Testis (tissue), 3 donors: ENCODE measurements around the gene KLRC4. TPM values are rescaled to one million over a fixed set of nuclear protein-coding genes. Genes with fewer than 3 reads are reported as not detected.
"Not testable (repeated sequence)": the region's sequence is repeated elsewhere in the genome, so short reads cannot be mapped to it uniquely, and the experiment has no call there.

Experiments used
- DNase-seq: peaks from one replicate; pipeline ENCODE4 v3.0.0-alpha.2; 2019
- H3K27ac ChIP-seq, 2 donors: fragments of 200-600 bp; sonication (generic); one replicate each; pipeline ENCODE4 v1.5.1; 2019
- H3K27me3 ChIP-seq: fragments of 200-600 bp; sonication (generic); one replicate; pipeline ENCODE4 v1.5.1; 2019
- H3K36me3 ChIP-seq: fragments of 200-600 bp; sonication (generic); one replicate; pipeline ENCODE4 v1.5.1; 2017; ENCODE audit warnings: low read depth; ENCODE audit errors: missing control alignments
- H3K4me1 ChIP-seq: fragments of 200-600 bp; sonication (generic); one replicate; pipeline ENCODE4 v1.5.1; 2019
- H3K4me3 ChIP-seq, 2 donors: fragments of 200-600 bp; sonication (generic); one replicate each; pipeline ENCODE4 v1.5.1; 2017 to 2019
- H3K9me3 ChIP-seq: fragments of 200-600 bp; sonication (generic); one replicate; pipeline ENCODE4 v1.5.1; 2017
- POLR2A ChIP-seq: fragments of 450-650 bp; IDR thresholded peaks from one replicate; pipeline ENCODE4 v1.6.1; 2017; ENCODE audit warnings: antibody characterized with exemption, mild to moderate bottlenecking, moderate library complexity
- WGBS, 2 donors: methylation state at CpG; one replicate each; pipeline ENCODE4 v1.1.5; 2018; 5-methylcytosine and 5-hydroxymethylcytosine counted together
- intact Hi-C: fragments of 100-400 bp; cut with DNase I; formaldehyde crosslinking; loops from one replicate; pipeline ENCODE4 v1.15.1; 2023; ENCODE audit warnings: low total_unique reads
- polyA plus RNA-seq: library from polyadenylated mRNA; stranded (reverse); fragments of 350-450 nt; fragmentation: Illumina TruSeq; extraction: RNeasy Lipid Tissue Mini Kit (QIAGEN cat#74804); gene quantifications from one replicate; pipeline ENCODE4 v1.2.3, GENCODE V29; 2014; ENCODE audit warnings: low read depth, low replicate concordance; ENCODE audit not compliant: insufficient read depth
- total RNA-seq, 2 donors: library from RNA; depleted of rRNA; stranded (reverse); fragments of >200 nt; gene quantifications; one replicate each; pipeline ENCODE4 v1.2.3, GENCODE V29; 2016
- TF ChIP-seq, protein P1 (sequence below), 3 experiments: fragments of 450-650 bp in 2 of 3; fragments of 200-600 bp in 1 of 3; sonication (generic) in 1 of 3; IDR thresholded peaks; one replicate each; pipeline ENCODE4 v1.5.1; 2016 to 2019; ENCODE audit warnings: antibody characterized with exemption in 3 of 3, mild to moderate bottlenecking in 2 of 3, moderate library complexity in 1 of 3

The KLRC4 gene
- total and polyA plus RNA-seq, 3 donors from 2014 or later: not detected

GRCh38 chr12:10393291-10393690, 16.3 kb downstream of the KLRC4 start:
- H3K27me3 ChIP-seq: no peaks in the 10 kb centered on the region
- H3K4me3 ChIP-seq: no peak overlapping the region
- H3K27ac ChIP-seq: no peak overlapping the region
- no peaks in the 10 kb centered on the region for H3K4me1 ChIP-seq
- WGBS, 2 donors: 60 to 62% methylated on average over 3 of the region's 3 CpGs
- no peak for DNase-seq
- TF ChIP-seq, protein P1, sequence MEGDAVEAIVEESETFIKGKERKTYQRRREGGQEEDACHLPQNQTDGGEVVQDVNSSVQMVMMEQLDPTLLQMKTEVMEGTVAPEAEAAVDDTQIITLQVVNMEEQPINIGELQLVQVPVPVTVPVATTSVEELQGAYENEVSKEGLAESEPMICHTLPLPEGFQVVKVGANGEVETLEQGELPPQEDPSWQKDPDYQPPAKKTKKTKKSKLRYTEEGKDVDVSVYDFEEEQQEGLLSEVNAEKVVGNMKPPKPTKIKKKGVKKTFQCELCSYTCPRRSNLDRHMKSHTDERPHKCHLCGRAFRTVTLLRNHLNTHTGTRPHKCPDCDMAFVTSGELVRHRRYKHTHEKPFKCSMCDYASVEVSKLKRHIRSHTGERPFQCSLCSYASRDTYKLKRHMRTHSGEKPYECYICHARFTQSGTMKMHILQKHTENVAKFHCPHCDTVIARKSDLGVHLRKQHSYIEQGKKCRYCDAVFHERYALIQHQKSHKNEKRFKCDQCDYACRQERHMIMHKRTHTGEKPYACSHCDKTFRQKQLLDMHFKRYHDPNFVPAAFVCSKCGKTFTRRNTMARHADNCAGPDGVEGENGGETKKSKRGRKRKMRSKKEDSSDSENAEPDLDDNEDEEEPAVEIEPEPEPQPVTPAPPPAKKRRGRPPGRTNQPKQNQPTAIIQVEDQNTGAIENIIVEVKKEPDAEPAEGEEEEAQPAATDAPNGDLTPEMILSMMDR (IDR thresholded peaks at IDR 0.05): no peak
- no peak for TF ChIP-seq POLR2A
- H3K36me3 ChIP-seq: no peaks in the 10 kb centered on the region
- no peaks in the 10 kb centered on the region for H3K9me3 ChIP-seq
- intact Hi-C loops: no loop called here

DNA sequence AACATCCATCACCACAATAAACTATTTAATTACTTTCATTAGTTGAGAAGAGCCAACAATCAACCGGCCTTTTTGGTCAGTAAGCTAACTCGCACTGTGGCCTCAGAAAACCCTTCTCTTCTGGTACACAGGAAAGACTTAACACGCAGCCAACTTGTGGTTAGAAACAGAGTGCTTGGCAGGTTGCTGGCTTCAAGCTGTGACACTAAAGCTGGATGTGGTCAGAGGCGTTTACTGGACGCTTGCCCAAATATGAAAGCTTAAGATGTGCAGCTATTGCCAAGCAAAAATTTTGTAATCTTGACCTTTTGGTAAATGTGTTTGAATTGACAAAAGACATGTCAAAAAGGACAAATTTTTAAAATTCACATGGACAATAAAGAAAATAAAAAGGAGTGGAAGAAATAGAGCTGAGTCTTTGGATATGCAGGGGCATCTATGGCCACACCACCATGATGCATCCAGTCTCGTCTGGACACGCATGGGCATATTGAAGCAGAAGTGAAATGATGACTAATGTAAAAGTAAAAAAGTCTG, 17.1 kb downstream of the KLRC4 start:
- Histone ChIP-seq H3K4me3 (no peak overlapping the region), H3K4me1 (no peaks in the 10 kb centered on the region), H3K36me3 (no peaks in the 10 kb centered on the region), H3K9me3 (no peaks in the 10 kb centered on the region), H3K27me3 (no peaks in the 10 kb centered on the region), H3K27ac (no peak overlapping the region)
- no peak for TF ChIP-seq POLR2A
- TF ChIP-seq, protein P1 (IDR thresholded peaks at IDR 0.05): no peak
- intact Hi-C loops: no loop called here
- DNase-seq: no peak
- WGBS, 2 donors: 69 to 76% methylated on average over 7 of the region's 7 CpGs

- 92 to 96% methylated on average over 7 of the region's 7 CpGs for WGBS, 2 donors
- intact Hi-C loops, H3K27ac ChIP-seq: not testable (repeated sequence)
These were observed 18.6 kb downstream of the KLRC4 start for GRCh38 chr12:10390991-10391390.

GRCh38 chr12:10389904-10390303, 19.7 kb downstream of the KLRC4 start, which contains the start of gene KLRK1:
Gene KLRK1, minus strand, starts transcription at chr12:10390041. Its CDS starts 1,231 bp downstream, at chr12:10388810.
- intact Hi-C loops: no loop called here
- 79 to 97% methylated on average over 1 of the region's 1 CpG for WGBS, 2 donors

More at GRCh38 chr12:10390991-10391390, 18.6 kb downstream of the KLRC4 start:
- not testable (repeated sequence) for DNase-seq, H3K4me3 ChIP-seq, H3K36me3 ChIP-seq, H3K4me1 ChIP-seq, H3K27me3 ChIP-seq, H3K9me3 ChIP-seq

DNA sequence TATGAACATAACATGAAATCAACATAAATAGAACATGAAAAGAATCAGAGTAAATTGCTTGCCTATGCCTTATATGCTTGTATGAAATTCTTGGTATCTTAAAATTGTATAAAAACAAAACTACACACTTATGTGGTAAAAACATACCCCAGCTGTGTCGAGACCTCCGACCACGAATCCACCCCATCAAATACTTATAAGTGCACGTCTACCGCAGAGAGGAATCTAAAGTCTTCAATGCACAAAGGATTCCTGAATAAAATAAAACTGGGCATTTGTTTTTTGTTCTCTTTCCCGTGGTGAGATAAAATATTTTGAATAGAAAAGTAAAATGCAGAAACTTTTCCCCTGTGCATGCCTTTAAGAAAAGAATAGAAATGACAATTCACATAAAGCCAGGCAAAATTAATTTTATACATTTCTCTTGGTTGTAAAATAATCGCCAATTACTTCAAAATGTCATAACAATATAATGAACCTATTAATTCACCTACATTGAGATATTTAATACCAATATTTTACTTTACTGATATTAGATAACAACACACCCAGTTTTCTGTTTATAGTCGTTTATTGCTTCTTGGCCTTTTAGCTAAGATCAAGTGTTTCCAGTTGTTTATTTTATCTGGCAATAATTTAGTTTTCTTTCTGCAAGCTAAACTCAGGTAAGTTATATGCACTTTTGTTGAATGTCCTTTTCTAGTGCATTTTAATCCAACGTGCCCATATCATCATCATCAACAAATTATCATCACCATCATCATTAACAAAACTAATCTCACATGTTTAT, 20.7 kb downstream of the KLRC4 start:
- Histone ChIP-seq H3K36me3 (no peaks in the 10 kb centered on the region), H3K4me1 (no peaks in the 10 kb centered on the region), H3K4me3 (no peak overlapping the region), H3K27ac (no peak overlapping the region), H3K27me3 (no peaks in the 10 kb centered on the region), H3K9me3 (no peaks in the 10 kb centered on the region)
- WGBS, 2 donors: 84 to 85% methylated on average over 9 of the region's 9 CpGs
- intact Hi-C loops: no loop called here
- no peak for DNase-seq
- TF ChIP-seq POLR2A: no peak
- TF ChIP-seq, protein P1 (IDR thresholded peaks at IDR 0.05): no peak

More at GRCh38 chr12:10389904-10390303, 19.7 kb downstream of the KLRC4 start, which contains the start of gene KLRK1:
- no peaks in the 10 kb centered on the region for H3K4me1 ChIP-seq
- H3K4me3 ChIP-seq: no peak within 1 kb of the TSS
- no peaks in the 10 kb centered on the region for H3K27me3 ChIP-seq
- no peaks in the 10 kb centered on the region for H3K36me3 ChIP-seq
- H3K9me3 ChIP-seq: no peaks in the 10 kb centered on the region
- DNase-seq: no peak
- no peak within 1 kb of the TSS for H3K27ac ChIP-seq
- TF ChIP-seq, protein P1 (IDR thresholded peaks at IDR 0.05): no peak
- TF ChIP-seq POLR2A: no peak

DNA sequence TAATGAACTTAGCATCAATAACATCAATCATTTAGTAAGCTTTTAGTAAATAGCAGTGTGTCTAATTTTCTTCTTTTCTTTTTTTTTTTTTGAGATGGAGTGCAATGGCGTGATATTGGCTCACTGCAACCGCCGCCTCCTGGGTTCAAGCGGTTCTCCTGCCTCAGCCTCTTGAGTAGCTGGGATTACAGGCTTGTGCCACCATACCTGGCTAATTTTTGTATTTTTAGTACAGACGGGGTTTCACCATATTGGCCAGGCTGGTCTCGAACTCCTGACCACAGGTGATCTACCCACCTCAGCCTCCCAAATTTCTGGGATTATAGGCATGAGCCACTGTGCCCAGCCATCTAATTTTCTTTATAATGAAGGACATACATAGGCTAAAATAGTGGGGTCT, 22.1 kb downstream of the KLRC4 start:
- H3K4me3 ChIP-seq, DNase-seq, intact Hi-C loops, H3K27me3 ChIP-seq, H3K36me3 ChIP-seq, H3K4me1 ChIP-seq, H3K9me3 ChIP-seq, H3K27ac ChIP-seq: not testable (repeated sequence)
- WGBS, 2 donors: 95 to 97% methylated on average over 6 of the region's 6 CpGs
